CD14-positive monocyte (primary cell): Measurements from ENCODE around the gene BCAT1. TPM values are rescaled to one million over a fixed set of nuclear protein-coding genes. Genes with fewer than 3 reads are reported as not detected.

Source experiments
- DNase-seq, 3 donors: peaks; one replicate each; pipeline ENCODE4 v3.0.0-alpha.2; 2011 to 2022
- H2AFZ ChIP-seq: 2 replicates; pipeline ENCODE4 v1.6.0; 2012; ENCODE audit warnings: mild to moderate bottlenecking, low read depth, low read length, inconsistent platforms; ENCODE audit not compliant: insufficient read depth, poor library complexity, severe bottlenecking
- H3K27ac ChIP-seq, 2 donors: 1 replicate in 1 of 2; 2 replicates in 1 of 2; pipeline ENCODE4 v1.5.1; 2012 to 2013; ENCODE audit warnings: low read length in 2 of 2, control low read depth in 1 of 2, inconsistent platforms in 1 of 2, low read depth in 1 of 2, mild to moderate bottlenecking in 1 of 2
- H3K27me3 ChIP-seq, 2 donors: one replicate each; pipeline versions ENCODE4 v1.6.0 to v1.6.1; 2011 to 2013; ENCODE audit warnings: low read length in 2 of 2; ENCODE audit not compliant: control insufficient read depth in 2 of 2, insufficient read depth in 2 of 2
- H3K36me3 ChIP-seq, 2 donors: replicated peaks in 1 of 2; 1 replicate in 1 of 2; 2 replicates in 1 of 2; pipeline versions ENCODE4 v1.5.1 to v1.6.1; 2012 to 2013; ENCODE audit warnings: low read length in 2 of 2, control low read depth in 1 of 2, inconsistent platforms in 1 of 2, mild to moderate bottlenecking in 1 of 2; ENCODE audit not compliant: insufficient read depth in 2 of 2, control insufficient read depth in 1 of 2
- H3K4me1 ChIP-seq, 2 donors: 1 replicate in 1 of 2; 2 replicates in 1 of 2; pipeline versions ENCODE4 v1.5.1 to v1.6.1; 2012 to 2013; ENCODE audit warnings: low read length in 2 of 2, control low read depth in 1 of 2, inconsistent platforms in 1 of 2, mild to moderate bottlenecking in 1 of 2, moderate library complexity in 1 of 2; ENCODE audit not compliant: insufficient read depth in 2 of 2, control insufficient read depth in 1 of 2
- H3K4me2 ChIP-seq: replicated peaks from 2 replicates; pipeline ENCODE3; 2012; ENCODE audit warnings: low read length, moderate library complexity, mild to moderate bottlenecking; ENCODE audit not compliant: poor library complexity, severe bottlenecking; ENCODE audit errors: extremely low read depth
- H3K4me3 ChIP-seq, 3 experiments: fragments of 200-600 bp in 1 of 3; sonication (generic) in 1 of 3; replicated peaks in 1 of 3; 1 replicate in 2 of 3; 2 replicates in 1 of 3; pipeline ENCODE4 v1.5.1; 2011 to 2013; ENCODE audit warnings: low read length in 3 of 3, mild to moderate bottlenecking in 3 of 3, control low read depth in 2 of 3, low read depth in 2 of 3, inconsistent platforms in 1 of 3, moderate library complexity in 1 of 3
- H3K79me2 ChIP-seq: 2 replicates; pipeline ENCODE4 v1.6.0; 2012; ENCODE audit warnings: mild to moderate bottlenecking, control low read depth, inconsistent platforms, low read length, moderate library complexity; ENCODE audit not compliant: insufficient read depth
- H3K9ac ChIP-seq: 2 replicates; pipeline ENCODE4 v1.6.0; 2017; ENCODE audit warnings: low read length, mild to moderate bottlenecking; ENCODE audit not compliant: insufficient read depth, poor library complexity, severe bottlenecking
- H3K9me3 ChIP-seq, 2 donors: replicated peaks in 1 of 2; 1 replicate in 1 of 2; 2 replicates in 1 of 2; pipeline versions ENCODE4 v1.5.1 to v1.6.1; 2012 to 2013; ENCODE audit warnings: low read length in 2 of 2, control low read depth in 1 of 2; ENCODE audit not compliant: control insufficient read depth in 1 of 2, insufficient read depth in 1 of 2
- H4K20me1 ChIP-seq: 2 replicates; pipeline ENCODE4 v1.6.0; 2012; ENCODE audit warnings: mild to moderate bottlenecking, low read length, control low read depth, moderate library complexity; ENCODE audit not compliant: insufficient read depth
- H3K27ac Mint-ChIP-seq, 7 donors: one replicate each; pipeline ENCODE4 v1.8.0; 2020; ENCODE audit warnings: mild to moderate bottlenecking in 7 of 7, mixed read lengths in 7 of 7, moderate library complexity in 6 of 7, inconsistent platforms in 2 of 7
- H3K27me3 Mint-ChIP-seq, 3 donors: one replicate each; pipeline ENCODE4 v1.8.0; 2021 to 2022; ENCODE audit warnings: low read depth in 3 of 3, mild to moderate bottlenecking in 3 of 3, mixed read lengths in 3 of 3, moderate library complexity in 3 of 3, inconsistent platforms in 1 of 3
- H3K36me3 Mint-ChIP-seq, 2 donors: one replicate each; pipeline ENCODE4 v1.8.0; 2020; ENCODE audit warnings: mixed read lengths in 2 of 2, inconsistent platforms in 1 of 2, mild to moderate bottlenecking in 1 of 2
- H3K4me1 Mint-ChIP-seq: one replicate; pipeline ENCODE4 v1.8.0; 2020; ENCODE audit warnings: mild to moderate bottlenecking, mixed read lengths
- H3K4me3 Mint-ChIP-seq, 2 donors: one replicate each; pipeline ENCODE4 v1.8.0; 2020; ENCODE audit warnings: mild to moderate bottlenecking in 2 of 2, mixed read lengths in 2 of 2, moderate library complexity in 1 of 2
- H3K9me3 Mint-ChIP-seq, 7 donors: one replicate each; pipeline ENCODE4 v1.8.0; 2020 to 2022; ENCODE audit warnings: mixed read lengths in 7 of 7, mild to moderate bottlenecking in 6 of 7, moderate library complexity in 6 of 7, inconsistent platforms in 2 of 7
- WGBS: methylation state at CpG from one replicate; pipeline ENCODE4 v1.1.5; 2013; ENCODE audit warnings: missing lambda C conversion rate; ENCODE audit not compliant: insufficient coverage; 5-methylcytosine and 5-hydroxymethylcytosine counted together
- intact Hi-C, 2 donors: fragments of 100-400 bp; cut with micrococcal nuclease; formaldehyde crosslinking; loops; one replicate each; pipeline versions ENCODE4 v1.15.0 to v1.15.1; 2023
- polyA plus RNA-seq, 3 donors: library from polyadenylated mRNA; depleted of rRNA in 1 of 3; unstranded in 2 of 3; stranded (reverse) in 1 of 3; fragments of 300-500 nt in 2 of 3; fragments of >200 nt in 1 of 3; fragmentation: Illumina TruSeq in 2 of 3; gene quantifications; 1 replicate in 2 of 3; 2 replicates in 1 of 3; pipeline ENCODE4 v1.2.3, GENCODE V29; 2012 to 2021
- TF ChIP-seq, protein P1 (sequence below): fragments of 200-600 bp; IDR thresholded peaks from one replicate; pipeline ENCODE4 v1.8.0; 2022; ENCODE audit warnings: antibody characterized with exemption, mild to moderate bottlenecking

BCAT1 gene
- polyA plus RNA-seq, 3 donors, result 3.5 to 16.9 (median 15.2) TPM

DNA sequence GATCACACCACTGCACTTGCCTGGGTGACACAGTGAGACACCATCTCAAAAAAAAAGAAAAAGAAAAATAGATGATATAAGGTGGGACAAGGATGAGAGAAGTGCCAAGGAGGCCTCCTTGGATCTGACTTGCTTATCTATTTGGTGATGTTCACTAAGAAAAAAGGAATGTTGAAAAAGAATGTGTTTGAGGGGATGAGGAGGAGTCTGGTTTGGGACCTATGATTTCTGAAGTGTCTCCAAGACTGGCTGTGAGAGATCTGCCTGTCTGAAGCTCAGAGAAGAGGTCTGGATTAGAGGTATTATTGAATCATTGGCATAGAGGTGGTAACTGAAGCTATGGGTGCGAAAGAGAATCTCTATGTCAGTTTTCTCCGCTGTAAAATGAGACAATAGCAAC is 42.8 kb downstream of the BCAT1 start:
- TF ChIP-seq, protein P1, sequence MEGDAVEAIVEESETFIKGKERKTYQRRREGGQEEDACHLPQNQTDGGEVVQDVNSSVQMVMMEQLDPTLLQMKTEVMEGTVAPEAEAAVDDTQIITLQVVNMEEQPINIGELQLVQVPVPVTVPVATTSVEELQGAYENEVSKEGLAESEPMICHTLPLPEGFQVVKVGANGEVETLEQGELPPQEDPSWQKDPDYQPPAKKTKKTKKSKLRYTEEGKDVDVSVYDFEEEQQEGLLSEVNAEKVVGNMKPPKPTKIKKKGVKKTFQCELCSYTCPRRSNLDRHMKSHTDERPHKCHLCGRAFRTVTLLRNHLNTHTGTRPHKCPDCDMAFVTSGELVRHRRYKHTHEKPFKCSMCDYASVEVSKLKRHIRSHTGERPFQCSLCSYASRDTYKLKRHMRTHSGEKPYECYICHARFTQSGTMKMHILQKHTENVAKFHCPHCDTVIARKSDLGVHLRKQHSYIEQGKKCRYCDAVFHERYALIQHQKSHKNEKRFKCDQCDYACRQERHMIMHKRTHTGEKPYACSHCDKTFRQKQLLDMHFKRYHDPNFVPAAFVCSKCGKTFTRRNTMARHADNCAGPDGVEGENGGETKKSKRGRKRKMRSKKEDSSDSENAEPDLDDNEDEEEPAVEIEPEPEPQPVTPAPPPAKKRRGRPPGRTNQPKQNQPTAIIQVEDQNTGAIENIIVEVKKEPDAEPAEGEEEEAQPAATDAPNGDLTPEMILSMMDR, result no peak
- no CpG with 5 or more reads among the region's 2 CpGs for WGBS
- Histone ChIP-seq H3K4me1 (peaks cover 35 to 41% of the 10 kb centered on the region in 2 donors), H3K9me3 (no peaks in the 10 kb centered on the region), H3K36me3 (no peaks in the 10 kb centered on the region), H3K27me3 (peaks cover 0 to 5% of the 10 kb centered on the region in 2 donors), H3K4me3 (no peak overlapping the region), H2AFZ (no peak overlapping the region), H3K27ac (no peak overlapping the region), H3K4me2 (no peak overlapping the region), H3K9ac (no peak overlapping the region), H3K79me2 (no peaks in the 10 kb centered on the region), H4K20me1 (no peaks in the 10 kb centered on the region)
- no peak overlapping the region for H3K4me3 Mint-ChIP-seq
- peaks cover 0 to 2% of the 10 kb centered on the region in 2 donors for H3K36me3 Mint-ChIP-seq
- H3K27ac Mint-ChIP-seq, result no peak overlapping the region
- intact Hi-C loops, result no loop called here
- H3K27me3 Mint-ChIP-seq, result peaks cover 3 to 17% (median 8%) of the 10 kb centered on the region in 3 donors
- H3K9me3 Mint-ChIP-seq, result peaks cover 0 to 6% (median 0%) of the 10 kb centered on the region in 7 donors
- peaks cover 36% of the 10 kb centered on the region for H3K4me1 Mint-ChIP-seq
- no peak for DNase-seq

DNA sequence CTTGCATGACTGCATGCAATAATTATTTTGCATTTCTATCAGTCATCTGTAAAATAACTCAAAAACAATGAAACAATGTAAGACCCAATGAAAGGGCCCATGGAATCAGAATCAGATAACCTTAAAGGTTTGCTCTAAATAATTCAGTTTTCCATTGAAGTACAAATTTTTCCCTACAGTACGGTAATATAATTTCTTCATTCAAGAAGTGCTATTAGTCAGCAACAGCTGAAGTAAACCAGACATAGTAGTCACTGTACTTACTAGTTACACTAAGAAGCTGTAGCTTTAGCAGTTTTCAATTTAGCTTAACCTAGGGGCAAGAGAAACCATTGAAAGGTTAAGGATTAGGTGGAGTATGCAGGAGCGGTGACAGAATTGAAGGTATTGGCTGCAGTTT is 43.5 kb downstream of the BCAT1 start:
- Histone ChIP-seq H3K4me1 (peaks cover 40 to 48% of the 10 kb centered on the region in 2 donors), H3K79me2 (no peaks in the 10 kb centered on the region), H3K9me3 (no peaks in the 10 kb centered on the region), H3K27me3 (peaks cover 0 to 5% of the 10 kb centered on the region in 2 donors), H3K36me3 (no peaks in the 10 kb centered on the region), H3K4me2 (no peak overlapping the region), H4K20me1 (no peaks in the 10 kb centered on the region), H3K4me3 (no peak overlapping the region), H3K27ac (no peak overlapping the region), H3K9ac (no peak overlapping the region), H2AFZ (no peak overlapping the region)
- H3K27me3 Mint-ChIP-seq, result peaks cover 3 to 17% (median 8%) of the 10 kb centered on the region in 3 donors
- WGBS, result 100% methylated on average over 1 of the region's 2 CpGs
- intact Hi-C loops, result no loop called here
- H3K4me3 Mint-ChIP-seq, result no peak overlapping the region
- DNase-seq, result no peak
- no peak overlapping the region for H3K27ac Mint-ChIP-seq
- peaks cover 43% of the 10 kb centered on the region for H3K4me1 Mint-ChIP-seq
- TF ChIP-seq, protein P1, result no peak
- H3K36me3 Mint-ChIP-seq, result peaks cover 0 to 2% of the 10 kb centered on the region in 2 donors
- H3K9me3 Mint-ChIP-seq, result peaks cover 0 to 6% (median 0%) of the 10 kb centered on the region in 7 donors
